Skeletal muscle satellite cell (primary cell): ENCODE data around the gene IFT81.

Experiments used
- H3K27me3 ChIP-seq: 2 replicates; pipeline ENCODE4 v1.7.0; 2013; ENCODE audit warnings: low read length; ENCODE audit not compliant: control insufficient read depth, insufficient read depth
- H3K36me3 ChIP-seq: 2 replicates; pipeline ENCODE4 v1.7.0; 2013; ENCODE audit warnings: mild to moderate bottlenecking, control low read depth, low read length; ENCODE audit not compliant: insufficient read depth
- H3K4me1 ChIP-seq: 2 replicates; pipeline ENCODE4 v1.7.0; 2013; ENCODE audit warnings: low read length; ENCODE audit not compliant: control insufficient read depth, insufficient read depth
- H3K4me2 ChIP-seq: 2 replicates; pipeline ENCODE4 v1.7.0; 2013; ENCODE audit warnings: mild to moderate bottlenecking, low read length
- H3K4me3 ChIP-seq: 2 replicates; pipeline ENCODE4 v1.7.0; 2013; ENCODE audit warnings: low read length
- H3K9ac ChIP-seq: 2 replicates; pipeline ENCODE4 v1.7.0; 2013; ENCODE audit warnings: mild to moderate bottlenecking, low read depth, low read length, moderate library complexity
- H3K9me3 ChIP-seq: replicated peaks from 2 replicates; pipeline ENCODE4 v1.7.0; 2013; ENCODE audit warnings: mild to moderate bottlenecking, control low read depth, low read length

Gene IFT81

GRCh38 chr12:110091136-110091711 lies 32.9 kb upstream of the IFT81 start:
- Histone ChIP-seq H3K4me2 (no peak overlapping the region), H3K9me3 (no peaks in the 10 kb centered on the region), H3K27me3 (peaks cover 49% of the 10 kb centered on the region), H3K4me3 (no peak overlapping the region), H3K9ac (no peak overlapping the region), H3K4me1 (no peaks in the 10 kb centered on the region), H3K36me3 (no peaks in the 10 kb centered on the region)

DNA sequence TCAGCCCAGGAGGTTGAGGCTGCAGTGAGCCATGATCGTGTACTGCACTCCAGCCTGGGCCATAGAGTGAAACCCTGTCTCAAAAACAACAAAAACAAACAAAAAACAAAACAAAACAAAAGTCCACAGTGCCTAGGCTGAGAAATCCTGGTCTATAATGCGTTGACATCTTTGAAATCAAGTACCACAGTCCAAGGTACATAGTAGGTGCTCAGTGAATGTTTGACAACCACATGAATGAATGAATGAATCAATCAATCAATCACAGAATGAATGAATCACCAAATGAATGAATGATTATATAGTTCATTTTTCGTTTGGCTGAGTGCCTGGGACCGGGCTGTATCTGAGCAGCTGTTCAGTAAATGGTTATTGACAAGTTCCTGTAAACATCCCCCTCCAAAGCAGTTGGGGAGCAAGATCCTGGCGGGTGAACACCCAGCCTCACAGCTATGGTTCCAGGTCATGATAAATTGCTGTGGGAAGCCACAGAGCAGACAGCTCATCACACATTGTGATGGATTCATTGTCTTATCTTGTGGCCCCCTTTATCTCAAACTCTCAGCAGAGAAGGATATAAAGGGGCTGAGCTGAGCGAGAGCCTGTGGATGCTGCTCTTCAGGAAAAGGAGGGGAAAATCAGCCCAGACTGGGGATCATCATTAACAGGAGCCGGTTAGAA lies 30.4 kb upstream of the IFT81 start:
- Histone ChIP-seq H3K4me1 (no peaks in the 10 kb centered on the region), H3K4me2 (no peak overlapping the region), H3K4me3 (no peak overlapping the region), H3K27me3 (peaks cover 41% of the 10 kb centered on the region), H3K36me3 (no peaks in the 10 kb centered on the region), H3K9ac (no peak overlapping the region), H3K9me3 (no peaks in the 10 kb centered on the region)

- H3K4me1 ChIP-seq, result no peaks in the 10 kb centered on the region
- no peaks in the 10 kb centered on the region for H3K36me3 ChIP-seq
- no peak overlapping the region for H3K4me3 ChIP-seq
- H3K9ac ChIP-seq, result no peak overlapping the region
- no peaks in the 10 kb centered on the region for H3K27me3 ChIP-seq
- no peaks in the 10 kb centered on the region for H3K9me3 ChIP-seq
- no peak overlapping the region for H3K4me2 ChIP-seq
Measured at GRCh38 chr12:110100315-110100970, 23.7 kb upstream of the IFT81 start.

DNA sequence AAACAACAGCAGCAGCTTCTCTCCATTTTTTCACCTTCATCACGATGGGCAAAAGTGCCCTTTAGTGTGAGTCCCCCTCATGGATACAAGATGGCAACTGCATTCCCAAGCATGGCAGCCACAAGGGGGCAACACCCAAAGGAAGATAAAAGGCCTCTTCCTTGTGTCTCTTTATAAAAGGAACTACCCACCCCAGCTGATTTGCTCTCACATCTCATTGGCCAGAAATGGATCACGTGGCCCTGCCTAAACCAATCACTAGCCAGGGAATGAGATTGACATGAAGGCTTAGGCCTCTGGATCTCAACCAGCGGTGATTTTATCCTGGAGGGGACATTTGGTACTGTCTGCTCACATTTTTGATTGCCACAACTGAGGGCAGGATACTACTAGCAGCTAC lies 21.9 kb upstream of the IFT81 start:
- no peaks in the 10 kb centered on the region for H3K9me3 ChIP-seq
- no peaks in the 10 kb centered on the region for H3K36me3 ChIP-seq
- H3K9ac ChIP-seq, result no peak overlapping the region
- H3K27me3 ChIP-seq, result no peaks in the 10 kb centered on the region
- no peak overlapping the region for H3K4me2 ChIP-seq
- no peak overlapping the region for H3K4me3 ChIP-seq
- H3K4me1 ChIP-seq, result peaks cover 4% of the 10 kb centered on the region

- Histone ChIP-seq H3K9me3 (no peaks in the 10 kb centered on the region), H3K36me3 (no peaks in the 10 kb centered on the region), H3K4me1 (peaks cover 23% of the 10 kb centered on the region), H3K4me2 (no peak overlapping the region), H3K4me3 (no peak overlapping the region), H3K27me3 (no peaks in the 10 kb centered on the region), H3K9ac (no peak overlapping the region)
Measured at GRCh38 chr12:110104188-110105094, 19.7 kb upstream of the IFT81 start.

GRCh38 chr12:110105159-110105558 lies 19.0 kb upstream of the IFT81 start:
- Histone ChIP-seq H3K4me1 (peaks cover 29% of the 10 kb centered on the region), H3K4me2 (no peak overlapping the region), H3K9me3 (no peaks in the 10 kb centered on the region), H3K36me3 (no peaks in the 10 kb centered on the region), H3K9ac (no peak overlapping the region), H3K27me3 (no peaks in the 10 kb centered on the region), H3K4me3 (no peak overlapping the region)

GRCh38 chr12:110105986-110106385 lies 18.2 kb upstream of the IFT81 start:
- Histone ChIP-seq H3K27me3 (no peaks in the 10 kb centered on the region), H3K36me3 (no peaks in the 10 kb centered on the region), H3K9ac (no peak overlapping the region), H3K4me3 (no peak overlapping the region), H3K9me3 (no peaks in the 10 kb centered on the region), H3K4me1 (peaks cover 29% of the 10 kb centered on the region), H3K4me2 (no peak overlapping the region)

DNA sequence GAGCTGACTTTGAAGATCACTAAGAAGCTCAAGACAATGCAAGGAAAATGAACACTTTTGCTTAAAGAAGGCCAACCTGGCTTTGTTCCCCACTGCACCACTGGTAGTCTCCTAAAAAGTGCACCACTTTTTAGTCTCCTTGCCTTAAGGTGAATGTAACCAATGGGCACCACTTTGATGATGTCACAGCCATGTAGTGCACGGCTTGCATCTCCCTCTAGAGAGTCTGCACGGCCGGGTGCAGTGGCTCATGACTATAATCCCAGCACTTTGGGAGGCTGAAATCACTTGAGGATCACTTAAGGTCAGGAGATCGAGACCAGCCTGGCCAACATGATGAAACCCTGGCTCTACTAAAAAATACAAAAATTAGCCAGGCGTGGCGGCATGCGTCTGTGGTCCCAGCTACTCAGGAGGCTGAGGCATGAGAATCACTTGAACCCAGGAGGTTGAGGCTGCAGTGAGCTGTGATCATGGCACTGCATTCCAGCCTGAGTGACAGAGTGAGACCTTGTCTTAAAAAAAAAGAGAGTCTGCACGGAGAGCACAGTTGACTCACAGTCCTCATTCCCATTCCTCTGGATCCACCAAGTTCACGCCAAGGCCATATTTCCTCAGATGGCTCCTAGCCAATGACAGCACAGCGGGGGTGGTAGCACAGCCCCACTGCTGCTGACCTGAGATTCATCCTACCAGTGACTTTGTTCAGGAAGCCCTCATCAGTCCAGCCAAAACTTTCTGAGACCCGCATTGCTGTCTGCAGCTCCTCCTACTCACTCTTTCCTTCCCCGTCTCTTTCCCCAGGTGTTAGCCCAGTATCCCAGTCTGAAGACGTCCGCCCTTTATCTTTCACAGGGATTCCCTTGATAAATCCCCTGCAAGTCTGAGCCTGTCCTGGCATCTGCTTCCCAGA lies 16.5 kb upstream of the IFT81 start:
- Histone ChIP-seq H3K4me3 (peak overlapping the region; percentile 37), H3K27me3 (no peaks in the 10 kb centered on the region), H3K36me3 (no peaks in the 10 kb centered on the region), H3K4me1 (peaks cover 29% of the 10 kb centered on the region), H3K9me3 (no peaks in the 10 kb centered on the region), H3K9ac (peak overlapping the region; percentile 56), H3K4me2 (peak overlapping the region; percentile 73)

- Histone ChIP-seq H3K4me2 (peak overlapping the region; percentile 73), H3K9ac (peak overlapping the region; percentile 56), H3K36me3 (no peaks in the 10 kb centered on the region), H3K4me1 (peaks cover 29% of the 10 kb centered on the region), H3K4me3 (peak overlapping the region; percentile 37), H3K9me3 (no peaks in the 10 kb centered on the region), H3K27me3 (no peaks in the 10 kb centered on the region)
Measured at GRCh38 chr12:110108309-110109036, 15.7 kb upstream of the IFT81 start.
